Measurements from ENCODE around the gene PLA2G4C.

The PLA2G4C gene, protein sequence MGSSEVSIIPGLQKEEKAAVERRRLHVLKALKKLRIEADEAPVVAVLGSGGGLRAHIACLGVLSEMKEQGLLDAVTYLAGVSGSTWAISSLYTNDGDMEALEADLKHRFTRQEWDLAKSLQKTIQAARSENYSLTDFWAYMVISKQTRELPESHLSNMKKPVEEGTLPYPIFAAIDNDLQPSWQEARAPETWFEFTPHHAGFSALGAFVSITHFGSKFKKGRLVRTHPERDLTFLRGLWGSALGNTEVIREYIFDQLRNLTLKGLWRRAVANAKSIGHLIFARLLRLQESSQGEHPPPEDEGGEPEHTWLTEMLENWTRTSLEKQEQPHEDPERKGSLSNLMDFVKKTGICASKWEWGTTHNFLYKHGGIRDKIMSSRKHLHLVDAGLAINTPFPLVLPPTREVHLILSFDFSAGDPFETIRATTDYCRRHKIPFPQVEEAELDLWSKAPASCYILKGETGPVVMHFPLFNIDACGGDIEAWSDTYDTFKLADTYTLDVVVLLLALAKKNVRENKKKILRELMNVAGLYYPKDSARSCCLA

DNA sequence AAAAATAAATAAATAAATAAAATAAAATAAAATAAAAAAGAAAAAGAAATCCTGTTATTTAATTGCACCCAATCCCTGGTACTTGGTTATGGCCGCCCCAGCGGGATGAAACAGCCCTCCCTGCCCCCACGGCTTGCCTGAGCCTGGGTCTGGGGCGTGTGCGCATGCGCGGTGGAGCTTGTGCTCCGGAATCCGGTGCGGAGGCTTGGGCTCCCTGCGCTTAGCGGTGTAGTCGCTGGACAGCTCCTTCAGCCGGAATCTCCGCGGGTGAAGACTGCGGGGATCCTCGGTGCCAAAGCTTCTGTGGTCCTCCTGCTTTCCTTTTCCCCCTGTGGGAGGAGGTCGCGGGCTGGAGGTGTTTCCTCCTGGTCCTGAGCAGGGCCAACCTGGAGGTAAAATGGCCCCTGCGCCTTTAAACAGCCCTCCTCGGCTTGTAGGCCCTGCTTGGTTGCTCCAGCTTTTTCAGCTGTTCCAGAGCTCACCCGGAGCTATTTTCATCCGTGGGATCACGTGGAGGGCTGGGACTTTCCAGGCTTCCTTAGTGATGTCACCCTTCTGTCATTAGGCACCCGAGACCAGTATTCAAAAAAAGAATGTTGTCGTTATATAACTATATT is at the start of gene PLA2G4C:
PLA2G4C (minus strand) TSS at position 468 of the 617 bp plus-strand sequence. CDS start 4,288 bp downstream, outside the sequence.
- DNase-seq (ENCODE audit: low read depth, low spot score), result no peak

DNA sequence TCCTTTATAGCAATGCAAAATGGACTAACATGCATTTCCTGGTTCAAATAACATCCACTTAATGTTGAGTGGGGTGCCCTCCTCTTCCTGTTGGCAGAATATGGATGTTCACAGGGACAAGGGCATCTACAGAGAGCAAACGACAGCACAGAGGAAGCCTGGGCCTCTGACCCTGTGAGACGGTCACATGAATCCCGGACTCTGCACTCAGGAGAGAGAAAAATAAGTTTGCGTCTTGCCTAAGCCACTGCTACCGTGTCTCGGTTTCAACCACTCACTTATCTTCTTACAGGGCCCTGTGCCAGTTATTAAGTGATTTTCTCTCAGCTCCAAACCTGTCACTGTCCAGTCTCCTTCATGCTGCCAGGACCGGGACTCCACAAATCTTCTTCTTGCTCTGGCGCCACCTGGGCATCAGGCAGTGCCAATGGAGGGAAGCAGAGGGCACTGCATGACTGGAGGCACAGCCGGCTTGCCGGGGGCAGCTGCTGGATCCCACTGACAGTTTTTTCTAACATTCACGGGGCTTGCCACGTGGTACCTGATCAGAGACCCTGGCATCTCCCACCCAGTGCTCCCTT is 47.7 kb upstream of the PLA2G4C start:
- DNase-seq (ENCODE audit: low read depth, low spot score), result no peak

DNA sequence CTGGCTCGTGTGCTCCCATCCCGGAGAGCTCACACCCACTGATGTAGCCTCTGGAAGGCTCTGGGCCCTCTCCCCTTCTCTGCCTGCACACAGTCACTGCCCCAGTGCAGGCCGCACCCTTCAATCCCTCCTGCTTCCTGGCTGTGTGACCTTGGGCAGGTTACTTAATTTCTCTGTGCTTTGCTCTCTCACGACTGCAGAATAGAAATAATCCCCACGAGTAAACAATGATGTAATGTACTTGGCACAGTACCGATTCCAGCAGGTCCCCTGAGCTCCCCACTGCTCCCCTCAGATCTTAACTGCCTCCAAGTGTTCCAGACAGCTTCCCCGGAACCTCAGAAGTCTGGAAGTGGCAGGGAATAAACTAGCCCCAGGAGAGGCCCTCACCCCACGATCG is 43.4 kb upstream of the PLA2G4C start:
- DNase-seq (ENCODE audit: low read depth, low spot score), result no peak

DNA sequence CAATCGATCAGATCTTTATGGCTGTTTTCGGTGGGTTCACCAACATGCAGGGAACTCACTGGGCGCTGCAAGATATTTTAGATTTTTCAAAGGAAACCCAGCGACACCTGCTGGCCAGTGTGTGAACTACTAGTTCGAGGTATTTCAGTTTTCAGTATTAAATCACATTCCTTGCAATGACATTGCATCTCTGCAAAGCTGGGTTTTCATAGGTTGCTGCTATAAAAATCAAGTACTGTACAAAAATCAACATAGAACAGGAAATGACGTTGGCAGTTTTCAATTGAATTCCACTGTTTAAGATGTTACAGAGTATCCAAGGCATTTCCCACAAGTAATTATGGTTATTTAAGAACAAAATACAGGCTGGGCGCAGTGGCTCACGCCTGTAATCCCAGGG is 41.9 kb upstream of the PLA2G4C start:
- no peak for DNase-seq (ENCODE audit: low read depth, low spot score)

DNA sequence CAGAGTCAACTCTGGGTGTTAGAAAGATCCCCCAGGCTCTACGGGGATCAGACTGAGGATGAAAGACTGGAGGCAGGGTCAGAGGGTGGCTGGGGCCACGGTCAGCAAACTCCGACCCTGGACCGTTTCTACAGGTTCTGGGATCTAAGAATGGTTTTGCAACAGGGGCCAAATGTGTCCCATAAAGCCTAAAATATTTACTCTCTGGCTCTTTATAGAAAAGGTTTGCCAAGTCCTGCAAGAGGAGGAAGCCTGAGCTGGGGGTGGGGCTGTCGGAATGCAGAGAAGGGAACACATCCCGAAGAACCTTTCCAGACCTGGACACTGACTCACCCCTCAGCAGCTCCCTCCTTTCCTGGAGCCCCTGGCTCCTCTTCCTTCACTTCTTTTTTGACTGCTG is 38.8 kb upstream of the PLA2G4C start:
- no peak for DNase-seq (ENCODE audit: low read depth, low spot score)

DNA sequence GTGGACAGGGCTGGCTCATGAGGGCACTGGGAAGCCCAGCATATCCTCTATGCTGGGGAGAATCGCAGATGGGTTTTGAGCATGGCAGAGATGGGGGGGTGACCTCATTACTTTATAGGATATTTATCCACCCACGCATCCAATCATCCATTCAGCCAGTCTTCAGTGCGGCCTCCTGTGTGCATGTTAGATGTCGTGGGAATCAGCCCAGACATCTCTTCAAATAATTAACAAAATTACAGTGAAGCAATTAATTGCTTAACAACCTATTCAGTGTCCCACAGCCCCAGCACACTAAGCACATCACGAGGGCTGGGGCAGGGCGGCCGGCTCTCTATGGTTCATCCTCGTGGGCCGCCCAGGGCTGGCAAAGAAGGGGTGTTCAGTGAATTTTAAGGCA is 38.0 kb upstream of the PLA2G4C start:
- no peak for DNase-seq (ENCODE audit: low read depth, low spot score)

DNA sequence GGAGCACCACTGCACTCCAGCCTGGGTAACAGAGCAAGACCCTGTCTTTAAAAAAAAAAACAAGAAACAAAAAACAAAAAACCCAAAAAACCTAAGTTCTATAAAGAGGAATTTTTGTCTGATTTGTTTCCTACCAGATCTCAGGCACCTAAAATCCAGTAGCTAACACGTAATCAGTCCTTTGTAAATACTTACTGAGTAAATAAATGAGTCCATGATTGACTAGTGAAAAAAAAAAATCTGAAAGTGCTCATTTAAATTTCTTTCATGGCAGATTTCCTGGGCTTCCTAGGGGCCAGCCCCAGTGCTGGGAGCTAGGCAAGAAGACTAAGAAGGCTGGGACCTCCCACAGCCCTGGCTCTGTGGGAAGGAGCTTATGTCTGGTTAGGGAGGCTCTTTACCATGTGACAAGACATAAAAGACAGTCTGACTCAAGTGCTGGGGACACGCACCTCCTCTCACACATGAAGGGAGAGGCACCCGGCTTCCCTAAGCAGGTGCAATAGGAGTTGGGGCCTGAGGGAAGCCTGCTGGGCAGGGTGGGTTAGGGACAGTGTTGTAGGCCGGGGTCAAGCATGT is 37.1 kb upstream of the PLA2G4C start:
- no peak for DNase-seq (ENCODE audit: low read depth, low spot score)

DNA sequence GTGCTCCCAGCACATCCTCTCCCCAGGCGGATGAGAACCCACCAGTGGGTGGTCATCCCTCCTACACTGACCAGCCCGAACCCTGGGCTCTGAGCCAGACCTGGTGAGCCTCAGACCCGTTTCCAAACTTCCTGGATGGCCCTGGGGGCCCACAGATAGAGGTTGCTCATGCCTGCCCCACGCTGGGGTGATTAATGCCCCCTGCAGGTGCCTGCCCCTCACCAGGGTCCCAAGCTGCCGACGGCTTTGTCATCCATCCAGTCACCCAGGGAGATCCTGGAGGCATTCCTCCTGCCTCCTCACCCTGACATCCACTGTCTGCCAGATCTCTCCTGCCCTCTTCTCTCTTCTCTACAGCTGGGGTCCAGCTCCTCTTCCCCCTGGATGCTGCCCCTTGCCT is 28.4 kb upstream of the PLA2G4C start:
- DNase-seq (ENCODE audit: low read depth, low spot score), result no peak

DNA sequence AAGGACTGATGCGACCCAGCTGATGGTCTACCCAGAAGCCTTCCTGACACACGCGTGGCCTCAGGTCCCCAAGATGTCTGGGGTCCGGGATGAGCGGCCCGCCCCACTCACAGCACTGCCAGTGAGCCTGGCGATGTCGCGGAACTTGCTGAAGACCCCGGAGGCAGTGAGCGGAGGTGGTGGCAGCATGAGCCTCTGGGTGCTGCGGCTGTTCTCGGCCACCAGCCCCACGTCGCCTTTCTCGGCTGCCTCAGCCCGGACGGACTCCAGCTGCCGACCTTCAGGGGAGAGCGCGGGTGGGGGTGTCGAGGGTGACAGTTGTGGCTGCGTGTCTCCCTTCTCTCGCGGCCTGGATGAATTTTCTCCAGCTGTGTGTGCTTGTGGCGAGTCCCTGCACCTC is 26.8 kb upstream of the PLA2G4C start:
- no peak for DNase-seq (ENCODE audit: low read depth, low spot score)

DNA sequence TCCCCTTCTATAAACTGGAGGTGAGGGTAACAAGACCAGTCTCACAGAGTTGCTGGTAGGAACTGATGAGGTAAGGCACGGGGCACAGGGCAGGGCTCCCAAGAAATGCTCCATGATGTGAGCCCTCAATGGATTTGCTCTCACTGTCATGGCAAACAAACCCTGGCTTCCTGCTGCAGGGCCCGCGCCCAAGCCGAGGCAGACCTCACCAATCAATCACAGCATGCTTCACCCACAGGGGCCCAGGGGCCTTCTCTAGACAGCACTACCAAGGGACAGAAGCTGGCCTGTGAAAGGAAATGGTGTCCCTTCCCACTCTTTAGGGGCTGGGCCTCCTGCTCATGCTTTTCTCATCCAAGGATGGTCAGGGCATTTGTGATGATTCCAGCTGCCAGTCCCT is 25.9 kb upstream of the PLA2G4C start:
- DNase-seq (ENCODE audit: low read depth, low spot score), result no peak

DNA sequence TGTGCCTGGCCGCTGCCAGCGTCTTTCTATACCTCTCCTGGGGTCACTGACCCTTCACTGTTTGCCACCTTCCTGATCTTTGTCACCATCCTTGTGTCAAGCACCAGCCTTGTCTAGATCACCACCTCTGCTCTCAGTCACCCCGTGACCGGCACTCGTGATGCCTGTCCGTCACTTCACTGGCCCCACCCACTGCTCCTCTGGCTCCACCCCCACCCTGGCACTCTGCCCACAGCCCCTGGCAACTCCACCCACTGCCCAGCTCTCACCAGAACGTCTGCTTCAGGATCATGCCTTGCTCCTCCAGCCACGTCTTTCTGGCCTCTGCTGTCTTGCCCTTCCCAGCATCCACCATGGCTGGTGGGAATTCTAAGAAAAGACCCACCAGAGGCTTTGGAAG is 24.8 kb upstream of the PLA2G4C start:
- DNase-seq (ENCODE audit: low read depth, low spot score), result no peak

DNA sequence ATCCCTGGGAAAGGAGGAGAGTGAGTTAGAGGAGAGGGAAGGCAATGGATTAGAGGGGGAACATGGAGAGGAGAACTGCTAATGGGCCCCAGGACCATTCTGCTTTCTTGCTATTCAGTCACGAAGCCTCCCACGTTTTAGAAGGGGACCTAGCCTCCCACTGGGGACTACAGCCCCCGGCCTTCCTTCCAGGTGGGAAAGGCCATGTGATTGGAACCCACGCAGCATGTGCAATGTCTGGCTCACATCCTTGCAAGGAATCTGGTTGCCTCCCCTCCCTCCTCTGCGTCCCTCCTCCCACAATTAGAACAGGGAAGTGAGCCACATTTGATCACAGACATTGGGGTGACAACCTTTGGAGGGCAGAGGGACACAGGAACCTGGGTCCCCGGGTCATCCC is 22.5 kb upstream of the PLA2G4C start:
- no peak for DNase-seq (ENCODE audit: low read depth, low spot score)

DNA sequence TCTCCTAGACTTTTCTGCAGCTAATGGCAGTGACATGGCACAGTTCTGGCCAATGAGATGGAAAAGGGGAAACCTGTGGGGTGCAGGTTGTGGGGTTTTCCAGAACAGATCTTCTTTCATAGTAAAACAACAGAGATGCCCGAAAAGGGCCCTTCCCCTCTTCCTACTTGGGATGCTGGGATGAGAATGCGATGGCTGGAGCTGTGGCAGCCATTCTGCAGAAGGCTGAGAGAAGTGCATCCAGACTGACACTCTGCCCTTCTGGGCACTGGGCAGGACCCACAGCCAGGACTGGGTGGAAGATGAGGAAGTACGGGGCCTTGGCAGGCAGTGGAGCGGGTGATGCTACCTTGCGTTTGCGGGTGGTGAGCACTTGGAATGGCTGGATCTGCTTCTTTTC is 16.9 kb upstream of the PLA2G4C start:
- no peak for DNase-seq (ENCODE audit: low read depth, low spot score)

DNA sequence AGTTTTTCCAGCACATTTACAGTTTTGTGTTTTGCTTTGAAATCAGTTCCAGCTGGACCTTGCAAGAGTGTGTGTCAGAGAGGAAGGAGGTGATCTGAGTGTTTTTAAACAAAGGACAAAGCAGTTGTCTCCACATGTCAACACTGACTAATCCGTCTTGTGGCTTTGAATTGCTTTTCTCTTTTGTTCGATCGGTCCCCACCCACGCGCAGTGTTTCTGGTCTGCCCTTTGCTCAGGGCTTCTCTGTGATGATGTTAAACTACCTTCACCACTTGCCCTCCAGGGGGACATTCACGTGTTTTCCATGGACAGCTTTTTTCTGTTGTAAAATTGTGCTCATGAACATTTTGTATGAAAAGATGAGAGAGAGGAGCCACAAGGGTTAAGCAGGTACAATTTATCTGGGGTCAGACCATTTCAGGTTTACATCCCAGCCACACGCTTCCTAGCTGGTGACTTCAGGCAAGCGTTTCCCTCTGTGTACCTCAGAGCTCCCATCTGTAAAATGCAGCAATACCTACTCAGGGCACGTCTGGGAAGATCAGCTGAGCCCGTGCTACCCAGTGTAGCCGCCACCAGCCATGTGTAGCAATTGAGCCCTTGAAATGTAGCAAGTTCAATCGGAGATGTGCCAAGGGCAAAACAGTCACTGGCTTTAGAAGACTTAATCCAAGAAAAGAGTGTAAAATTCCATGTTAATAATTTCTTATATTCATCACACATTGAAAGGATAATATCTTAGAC is 13.5 kb upstream of the PLA2G4C start:
- DNase-seq (ENCODE audit: low read depth, low spot score), result no peak

DNA sequence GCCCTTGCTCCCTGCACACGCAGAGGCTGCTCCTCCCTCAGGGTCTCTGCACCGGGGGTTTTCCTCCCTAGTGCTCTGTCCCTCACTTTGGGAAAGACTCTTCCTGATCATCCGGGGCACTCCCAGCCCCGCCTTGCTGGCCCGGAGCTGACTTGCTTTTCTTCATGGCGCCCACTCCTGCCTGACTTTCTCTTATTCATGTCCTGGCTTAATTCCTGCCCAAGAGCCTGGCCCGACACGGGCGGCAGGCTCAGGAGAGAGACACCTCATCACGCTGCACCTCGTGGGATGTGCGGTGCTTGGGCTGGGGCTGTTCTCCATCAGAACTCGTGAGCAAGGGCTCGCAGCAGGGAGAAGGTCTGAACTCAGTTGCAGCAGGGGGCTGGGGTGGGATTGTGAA is 11.8 kb upstream of the PLA2G4C start:
- DNase-seq (ENCODE audit: low read depth, low spot score), result no peak

DNA sequence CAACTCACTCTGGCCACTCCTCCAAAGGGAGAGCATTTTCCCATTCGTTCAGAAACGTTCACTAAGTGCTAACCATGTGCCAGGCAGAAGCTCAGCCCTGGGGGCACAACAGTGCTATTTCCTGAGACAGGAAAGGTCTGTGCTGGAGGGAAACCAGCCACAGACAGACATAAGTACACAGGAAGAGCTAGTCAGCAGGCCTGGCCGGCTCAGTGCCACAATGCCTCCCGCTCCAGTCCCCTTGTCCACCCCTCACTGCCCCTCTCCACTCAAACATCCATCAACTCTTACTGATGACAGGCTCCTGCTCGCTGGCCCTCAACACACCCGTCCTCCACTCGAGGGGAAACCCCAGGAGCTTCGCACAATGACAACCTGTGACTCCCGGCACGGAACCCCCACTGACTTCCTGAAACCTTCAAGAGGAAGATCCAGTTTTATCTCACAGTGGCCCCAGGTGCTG is 11.3 kb upstream of the PLA2G4C start:
- DNase-seq (ENCODE audit: low read depth, low spot score), result no peak

DNA sequence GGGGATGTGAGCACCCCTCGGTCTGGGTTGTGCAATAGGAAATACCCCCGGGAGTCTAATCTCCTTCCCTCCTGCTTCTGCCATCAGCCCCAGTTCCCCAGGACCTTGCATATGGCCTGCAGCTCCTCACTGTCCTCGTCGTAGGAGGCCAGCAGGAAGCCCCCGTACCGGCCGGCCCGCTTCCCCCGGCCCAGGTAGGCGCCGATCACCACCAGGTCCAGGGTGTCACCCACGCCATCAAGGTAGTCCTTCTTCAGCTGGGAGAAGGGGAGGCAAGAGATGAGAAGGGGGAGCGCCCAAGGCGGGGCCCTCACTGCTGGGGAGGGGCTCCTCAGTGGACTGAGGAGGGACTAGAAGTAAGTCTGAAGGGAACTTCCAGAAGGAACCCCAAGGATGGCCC is 10.4 kb upstream of the PLA2G4C start:
- no peak for DNase-seq (ENCODE audit: low read depth, low spot score)

DNA sequence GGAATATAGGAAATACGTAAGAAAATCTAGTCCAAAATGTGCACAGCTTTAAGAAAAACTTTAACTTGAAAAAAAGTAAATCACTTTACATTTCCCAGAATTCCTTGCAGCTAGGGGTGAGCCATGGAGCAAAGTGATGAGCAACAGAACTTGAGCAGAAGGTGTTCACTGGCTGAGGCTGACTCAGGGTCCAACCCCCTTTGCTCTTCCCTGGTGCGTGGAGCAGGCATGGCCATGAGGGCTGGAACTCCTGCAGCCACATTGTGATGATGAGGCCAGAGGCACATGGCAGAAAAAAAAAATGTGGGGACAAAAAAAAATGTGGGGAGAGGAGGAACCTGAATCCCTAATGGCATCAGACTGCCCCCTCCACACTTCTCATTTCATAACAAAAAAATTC is 9.9 kb upstream of the PLA2G4C start:
- DNase-seq (ENCODE audit: low read depth, low spot score), result no peak

DNA sequence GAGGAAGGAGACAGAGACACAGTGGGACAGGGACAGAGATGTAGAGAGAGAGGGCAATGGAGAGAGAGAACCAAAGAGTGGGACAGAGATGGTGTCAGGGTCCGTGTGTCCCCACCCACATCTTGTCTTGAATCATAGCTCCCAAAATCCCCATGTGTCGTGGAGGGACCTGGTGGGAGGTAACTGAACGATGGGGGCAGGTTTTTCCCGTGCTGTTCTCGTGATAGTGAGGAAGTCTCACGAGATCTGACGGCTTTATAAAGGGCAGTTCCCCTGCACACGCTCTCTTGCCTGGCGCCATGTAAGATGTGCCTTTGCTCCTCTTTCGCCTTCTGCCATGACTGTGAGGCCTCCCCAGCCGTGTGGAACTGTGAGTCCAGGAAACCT is 7.5 kb upstream of the PLA2G4C start:
- DNase-seq (ENCODE audit: low read depth, low spot score), result no peak

DNA sequence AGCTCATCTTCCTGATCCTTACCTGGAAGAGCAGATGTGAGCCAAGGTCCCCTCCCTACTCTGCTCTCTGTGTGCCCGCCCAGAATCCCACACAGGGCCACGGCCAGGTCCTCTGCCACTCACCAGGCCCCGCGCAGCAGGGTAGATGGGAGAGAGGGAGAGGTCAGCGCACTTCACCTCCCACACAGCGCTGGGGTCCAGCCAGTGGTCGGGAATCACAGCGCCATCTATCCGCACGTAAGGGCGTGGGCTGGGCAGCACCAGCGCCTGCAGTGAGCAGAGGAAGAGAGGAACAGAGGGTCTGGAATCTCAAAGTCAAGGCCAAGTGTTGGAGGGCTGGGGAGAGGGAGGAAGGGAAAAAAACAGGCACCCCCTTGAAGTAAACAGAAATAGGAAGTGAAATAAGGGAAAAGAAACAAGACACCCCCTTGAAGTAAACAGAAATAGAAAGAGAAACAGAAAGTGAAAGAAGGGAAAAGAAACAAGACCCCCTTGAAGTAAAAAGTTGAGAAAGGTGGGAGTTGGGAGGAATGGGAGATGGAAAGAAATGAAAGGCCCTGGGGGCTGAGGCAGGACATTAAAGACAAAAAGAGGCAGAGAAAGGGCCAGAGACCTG is 7.0 kb upstream of the PLA2G4C start:
- no peak for DNase-seq (ENCODE audit: low read depth, low spot score)
